Measurements from ENCODE around the gene SENP8.
"Not testable (repeated sequence)": the region's sequence is repeated elsewhere in the genome, so short reads cannot be mapped to it uniquely, and the experiment has no call there.

SENP8 gene

GRCh38 chr15:72118017-72118978 is at the start of gene SENP8, which contains the start of gene MYO9A:
SENP8 (plus strand) TSS chr15:72118403; CDS start chr15:72139624, 21,221 bp downstream.
MYO9A (minus strand) TSS chr15:72118150; CDS start chr15:72046563, 71,587 bp downstream.
- in situ Hi-C loops (cut with MboI; ENCODE audit: low sequenced_read_pairs): no loop called here

DNA sequence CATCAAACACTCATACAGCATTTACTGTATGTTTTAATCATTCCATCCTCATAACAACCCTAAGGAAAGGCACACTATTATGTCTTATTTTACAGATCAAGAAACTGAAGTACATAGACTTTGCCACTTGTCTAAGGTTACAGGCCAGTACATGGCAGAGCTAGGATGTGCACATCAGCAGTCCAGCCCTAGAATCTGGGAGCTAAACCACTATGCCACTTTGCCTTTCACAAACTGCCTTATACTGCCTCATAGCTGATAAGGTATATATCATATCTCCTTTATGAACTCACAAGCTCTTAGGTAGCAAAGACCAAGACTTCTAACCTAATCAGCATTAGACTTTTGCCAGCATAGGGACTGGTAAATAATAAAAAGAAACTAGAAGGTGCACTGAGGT is 49.3 kb upstream of the SENP8 start:
- in situ Hi-C loops (cut with MboI; ENCODE audit: low sequenced_read_pairs): no loop called here

GRCh38 chr15:72070817-72071447 is 47.3 kb upstream of the SENP8 start:
- in situ Hi-C loops (cut with MboI; ENCODE audit: low sequenced_read_pairs): no loop called here

DNA sequence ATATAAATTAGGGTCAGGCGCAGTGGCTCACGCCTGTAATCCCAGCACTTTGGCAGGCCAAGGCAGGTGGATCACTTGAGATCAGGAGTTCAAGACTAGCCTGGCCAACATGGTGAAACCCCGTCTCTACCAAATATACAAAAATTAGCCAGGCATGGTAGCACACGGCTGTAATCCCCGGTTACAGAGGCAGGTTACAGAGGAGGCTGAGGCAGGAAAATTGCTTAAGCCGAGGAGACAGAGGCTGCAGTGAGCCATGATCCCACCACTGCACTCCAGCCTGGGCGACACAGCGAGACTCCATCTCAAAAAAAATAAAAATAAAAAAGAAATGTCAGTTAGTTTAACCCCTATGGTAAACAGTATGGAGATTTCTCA is 46.8 kb upstream of the SENP8 start:
- in situ Hi-C loops (cut with MboI; ENCODE audit: low sequenced_read_pairs): not testable (repeated sequence)

DNA sequence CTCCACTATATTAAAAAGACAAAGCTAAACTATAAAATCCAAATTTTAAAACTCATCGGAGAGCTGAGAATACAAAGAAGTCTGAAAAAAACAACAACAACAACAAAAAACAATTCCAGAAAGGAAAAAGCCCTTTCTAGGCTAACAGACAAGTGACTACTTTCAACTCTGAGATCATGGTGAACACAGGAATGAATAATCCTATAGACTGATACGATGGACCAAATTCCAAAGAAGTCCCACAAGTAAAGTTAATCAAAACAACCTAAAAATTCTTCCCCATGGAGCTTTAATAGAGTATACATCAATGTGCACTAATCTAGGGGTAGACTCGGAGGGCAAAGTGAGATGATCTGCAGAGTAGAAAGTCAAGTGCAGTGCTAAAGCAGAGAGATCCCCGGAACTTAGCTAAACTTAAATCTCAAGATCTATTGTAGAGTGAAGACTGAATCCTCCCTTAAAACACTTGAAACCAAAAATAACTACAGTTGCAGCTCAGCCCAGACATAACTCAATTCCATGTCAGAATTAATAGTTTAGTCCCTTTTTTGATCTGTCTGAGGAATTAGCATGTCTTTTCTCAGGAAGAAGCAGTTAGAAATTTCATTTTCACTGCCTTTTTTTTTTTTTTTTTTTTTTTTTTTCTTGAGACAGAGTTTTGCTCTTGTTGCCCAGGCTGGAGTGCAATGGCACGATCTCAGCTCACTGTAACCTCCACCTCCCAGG is 43.7 kb upstream of the SENP8 start:
- in situ Hi-C loops (cut with MboI; ENCODE audit: low sequenced_read_pairs): no loop called here

DNA sequence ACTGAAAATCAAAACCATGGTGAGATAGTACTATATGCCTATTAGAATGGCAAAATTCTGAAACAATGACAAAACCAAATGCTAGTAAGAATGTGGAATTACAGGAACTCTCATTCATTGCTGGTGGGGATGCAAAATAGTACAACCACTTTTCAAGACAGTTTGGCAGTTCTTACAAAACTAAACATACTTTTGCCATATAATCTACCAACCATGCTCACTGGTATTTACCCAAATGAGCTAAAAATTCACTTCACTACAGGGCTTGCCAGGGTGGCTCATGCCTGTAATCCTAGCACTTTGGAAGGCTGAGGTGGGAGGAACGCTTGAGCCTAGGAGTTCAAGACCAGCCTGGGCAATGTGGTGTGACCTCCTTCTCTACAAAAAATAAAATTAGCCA is 40.3 kb upstream of the SENP8 start:
- in situ Hi-C loops (cut with MboI; ENCODE audit: low sequenced_read_pairs): no loop called here

DNA sequence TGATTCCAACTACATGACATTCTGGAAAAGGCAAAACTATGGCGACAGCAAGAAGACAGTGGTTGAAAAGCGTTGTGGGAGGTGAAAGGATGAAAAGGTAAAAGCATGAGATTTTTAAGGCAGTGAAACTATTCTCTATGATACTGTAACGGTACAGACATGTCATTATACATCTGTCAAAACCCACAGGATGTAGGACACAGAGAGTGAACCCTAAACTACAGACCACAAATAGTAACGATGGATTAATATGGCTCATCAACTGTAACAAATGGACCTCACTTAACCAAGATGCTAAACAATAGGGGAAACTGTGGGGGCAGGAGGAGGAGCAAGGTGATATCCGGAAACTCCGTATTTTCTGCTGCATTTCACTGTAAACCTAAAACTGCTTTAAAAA is 39.3 kb upstream of the SENP8 start:
- in situ Hi-C loops (cut with MboI; ENCODE audit: low sequenced_read_pairs): no loop called here

GRCh38 chr15:72082176-72082575 is 36.0 kb upstream of the SENP8 start:
- in situ Hi-C loops (cut with MboI; ENCODE audit: low sequenced_read_pairs): no loop called here

DNA sequence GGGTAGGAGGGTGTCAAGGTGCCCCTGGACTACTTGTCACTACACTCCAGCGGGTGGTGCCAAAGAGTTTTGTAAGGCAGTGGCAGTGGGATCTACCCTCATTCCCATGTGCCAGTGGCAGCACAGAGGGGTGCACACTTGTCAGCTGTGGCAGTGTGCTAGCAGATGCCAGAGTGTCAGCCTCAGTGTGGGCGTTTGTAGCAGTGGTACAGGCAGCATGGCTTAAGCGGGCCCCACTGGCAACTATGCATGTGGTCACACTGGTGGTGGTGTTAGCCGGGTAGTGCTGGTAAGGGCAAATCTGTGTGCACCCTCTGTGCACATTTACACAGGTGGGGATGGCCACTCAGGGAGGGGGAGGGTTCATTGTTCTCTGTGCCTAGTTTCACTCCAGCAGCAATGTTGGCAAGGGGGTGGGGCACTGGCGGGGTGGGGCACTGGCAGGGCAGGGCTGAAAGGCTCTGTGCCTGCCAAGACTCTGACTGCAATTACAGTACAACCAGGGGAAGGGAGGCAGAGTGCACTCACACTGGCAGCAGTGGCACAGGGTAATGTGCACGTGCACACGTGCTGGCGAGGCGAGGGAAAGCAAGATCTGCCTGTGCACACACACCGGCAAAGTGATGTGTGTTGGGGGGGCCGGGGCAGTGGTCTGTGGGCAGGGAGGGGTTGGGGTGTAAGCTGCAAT is 32.0 kb upstream of the SENP8 start:
- in situ Hi-C loops (cut with MboI; ENCODE audit: low sequenced_read_pairs): no loop called here

DNA sequence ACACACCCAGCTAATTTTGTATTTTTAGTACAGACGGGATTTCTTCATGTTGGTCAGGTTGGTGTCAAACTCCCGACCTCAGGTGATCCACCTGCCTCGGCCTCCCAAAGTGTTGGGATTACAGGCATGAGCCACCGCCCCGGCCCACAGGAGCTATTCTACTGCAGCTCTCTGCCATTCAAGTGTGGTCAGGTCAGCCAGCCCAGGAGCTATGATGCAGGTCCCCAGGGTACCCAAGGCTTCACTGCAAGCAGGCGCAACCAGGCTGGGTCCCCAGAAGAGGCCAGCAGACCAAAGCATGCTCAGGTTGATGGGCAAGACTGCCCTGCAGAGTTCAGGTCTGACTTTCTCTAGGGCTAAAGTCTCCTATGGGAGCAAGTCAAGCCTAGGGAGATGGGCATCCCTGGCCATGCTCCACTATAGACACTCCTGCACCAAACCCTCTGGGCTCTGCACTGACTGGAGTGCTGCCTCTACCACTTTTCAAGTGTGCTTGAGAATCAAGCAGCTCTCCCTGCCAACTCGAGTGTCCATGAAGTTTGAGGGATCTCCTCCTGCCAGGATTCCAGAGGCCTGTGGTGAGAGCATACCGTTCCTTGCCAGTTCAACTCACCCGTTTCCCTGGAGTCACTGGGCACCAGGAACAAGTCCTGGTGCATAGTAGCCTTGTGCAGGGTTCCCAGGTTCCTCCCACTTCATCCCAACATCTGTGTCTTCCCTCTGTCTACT is 31.1 kb upstream of the SENP8 start:
- in situ Hi-C loops (cut with MboI; ENCODE audit: low sequenced_read_pairs): no loop called here

- in situ Hi-C loops (cut with MboI; ENCODE audit: low sequenced_read_pairs): no loop called here
Measured at GRCh38 chr15:72092006-72092405, 26.2 kb upstream of the SENP8 start.

GRCh38 chr15:72092691-72093090 is 25.5 kb upstream of the SENP8 start:
- in situ Hi-C loops (cut with MboI; ENCODE audit: low sequenced_read_pairs): no loop called here

DNA sequence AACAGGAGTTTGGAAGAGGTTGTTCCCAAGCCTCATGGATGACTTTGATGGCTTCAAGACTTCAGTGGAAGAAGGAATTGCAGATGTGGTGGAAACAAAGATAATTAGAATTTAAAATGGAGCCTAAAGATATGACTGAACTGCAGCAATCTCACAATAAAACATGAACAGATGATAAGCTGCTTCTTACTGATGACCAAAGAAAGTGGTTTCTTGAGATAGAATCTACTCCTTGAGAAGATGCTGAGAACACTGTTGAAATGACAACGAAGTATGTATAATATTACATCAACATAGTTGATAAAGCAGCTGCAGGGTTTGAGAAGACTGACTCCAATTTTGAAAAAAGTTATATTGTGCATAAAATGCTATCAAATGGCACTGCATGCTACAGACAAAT is 21.4 kb upstream of the SENP8 start:
- in situ Hi-C loops (cut with MboI; ENCODE audit: low sequenced_read_pairs): no loop called here

DNA sequence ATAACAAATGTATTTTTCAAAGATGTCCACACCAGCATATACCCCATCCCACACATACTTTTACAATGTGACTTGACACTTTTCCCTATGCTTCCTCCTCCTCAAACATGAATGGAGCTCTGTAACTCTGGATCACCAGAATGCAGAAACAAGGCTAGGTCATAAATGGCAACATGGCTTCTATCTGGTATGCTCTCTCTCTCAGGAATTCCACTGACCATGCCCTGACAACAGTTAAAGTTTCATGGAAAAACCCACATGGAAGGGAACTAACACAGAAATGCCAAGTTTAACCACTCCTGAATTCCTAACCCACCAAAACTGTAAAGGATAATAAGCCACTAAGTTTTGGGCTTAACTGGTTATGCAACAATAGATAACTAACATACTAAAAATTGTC is 20.2 kb upstream of the SENP8 start:
- in situ Hi-C loops (cut with MboI; ENCODE audit: low sequenced_read_pairs): no loop called here

- in situ Hi-C loops (cut with MboI; ENCODE audit: low sequenced_read_pairs): no loop called here
Measured at GRCh38 chr15:72099155-72099554, 19.0 kb upstream of the SENP8 start.

- in situ Hi-C loops (cut with MboI; ENCODE audit: low sequenced_read_pairs): not testable (repeated sequence)
Measured at GRCh38 chr15:72100551-72100950, 17.7 kb upstream of the SENP8 start.

GRCh38 chr15:72105111-72105510 is 13.1 kb upstream of the SENP8 start:
- in situ Hi-C loops (cut with MboI; ENCODE audit: low sequenced_read_pairs): no loop called here

- in situ Hi-C loops (cut with MboI; ENCODE audit: low sequenced_read_pairs): no loop called here
Measured at GRCh38 chr15:72106068-72106467, 12.1 kb upstream of the SENP8 start.

DNA sequence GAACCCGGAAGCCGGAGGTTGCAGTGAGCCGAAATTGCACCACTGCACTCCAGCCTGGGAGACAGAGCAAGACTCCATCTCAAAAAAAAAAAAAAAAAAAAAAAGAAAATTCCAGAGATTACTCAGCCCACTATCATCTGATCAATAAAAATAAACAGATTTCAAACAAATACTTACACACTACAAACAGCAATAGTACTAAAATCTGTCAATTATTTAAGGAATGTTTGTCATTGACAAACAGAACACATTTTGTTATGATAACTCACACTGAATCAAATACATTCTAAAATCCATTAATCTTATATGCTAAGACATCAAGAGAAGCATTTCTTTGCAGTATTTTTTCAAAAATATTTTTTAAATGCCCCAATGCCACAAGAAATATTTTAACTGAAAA is 7.8 kb upstream of the SENP8 start:
- in situ Hi-C loops (cut with MboI; ENCODE audit: low sequenced_read_pairs): no loop called here

GRCh38 chr15:72112116-72112515 is 6.1 kb upstream of the SENP8 start:
- in situ Hi-C loops (cut with MboI; ENCODE audit: low sequenced_read_pairs): no loop called here
